ENCODE data around the gene CDK5RAP2. TPM values are rescaled to one million over a fixed set of nuclear protein-coding genes. Genes with fewer than 3 reads are reported as not detected.

The CDK5RAP2 gene
- polyA plus RNA-seq, 1 experiment, result 28.1 TPM

DNA sequence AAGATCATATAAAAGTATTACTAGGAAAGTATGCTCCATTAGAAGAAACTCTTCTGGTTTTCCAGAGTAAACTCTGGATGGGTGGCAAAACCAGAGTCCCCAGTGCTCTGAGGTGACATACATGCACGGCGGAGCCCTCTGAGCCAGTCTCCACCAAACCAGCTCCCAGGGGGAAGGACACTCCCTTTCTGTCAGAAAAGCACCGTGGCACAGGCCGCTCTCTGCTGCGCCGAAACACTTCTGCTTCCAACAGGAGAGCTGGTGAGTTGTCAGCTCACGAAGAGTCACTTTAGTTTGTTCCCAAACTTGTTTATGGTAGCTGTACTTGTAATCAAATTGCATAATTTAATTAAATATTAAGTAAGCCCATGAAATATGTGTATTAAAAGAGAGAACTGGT lies 184.6 kb downstream of the CDK5RAP2 start:
- TF ChIP-seq, protein P1, sequence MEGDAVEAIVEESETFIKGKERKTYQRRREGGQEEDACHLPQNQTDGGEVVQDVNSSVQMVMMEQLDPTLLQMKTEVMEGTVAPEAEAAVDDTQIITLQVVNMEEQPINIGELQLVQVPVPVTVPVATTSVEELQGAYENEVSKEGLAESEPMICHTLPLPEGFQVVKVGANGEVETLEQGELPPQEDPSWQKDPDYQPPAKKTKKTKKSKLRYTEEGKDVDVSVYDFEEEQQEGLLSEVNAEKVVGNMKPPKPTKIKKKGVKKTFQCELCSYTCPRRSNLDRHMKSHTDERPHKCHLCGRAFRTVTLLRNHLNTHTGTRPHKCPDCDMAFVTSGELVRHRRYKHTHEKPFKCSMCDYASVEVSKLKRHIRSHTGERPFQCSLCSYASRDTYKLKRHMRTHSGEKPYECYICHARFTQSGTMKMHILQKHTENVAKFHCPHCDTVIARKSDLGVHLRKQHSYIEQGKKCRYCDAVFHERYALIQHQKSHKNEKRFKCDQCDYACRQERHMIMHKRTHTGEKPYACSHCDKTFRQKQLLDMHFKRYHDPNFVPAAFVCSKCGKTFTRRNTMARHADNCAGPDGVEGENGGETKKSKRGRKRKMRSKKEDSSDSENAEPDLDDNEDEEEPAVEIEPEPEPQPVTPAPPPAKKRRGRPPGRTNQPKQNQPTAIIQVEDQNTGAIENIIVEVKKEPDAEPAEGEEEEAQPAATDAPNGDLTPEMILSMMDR (IDR thresholded peaks at IDR 0.05; ENCODE audit: insufficient read depth, low read depth, low read length), result no peak
- H3K4me3 ChIP-seq (ENCODE audit: low read depth, low read length), result no peak overlapping the region
- CTCF ChIA-PET, result interaction anchor here (0.6 to 2.1 kb wide), 3 partner anchors 9 to 216 kb away, joined by 3 to 8 read pairs (median 3); no protein-coding TSS in a partner anchor
- POLR2A ChIA-PET, result no interaction called here
- DNase-seq (ENCODE audit: low read depth), result no peak
- peaks cover 8% of the 10 kb centered on the region for H3K36me3 ChIP-seq (ENCODE audit: control insufficient read depth, insufficient read depth, low read length)
- no peaks in the 10 kb centered on the region for H3K27me3 ChIP-seq (ENCODE audit: control insufficient read depth, insufficient read depth, low read length)

DNA sequence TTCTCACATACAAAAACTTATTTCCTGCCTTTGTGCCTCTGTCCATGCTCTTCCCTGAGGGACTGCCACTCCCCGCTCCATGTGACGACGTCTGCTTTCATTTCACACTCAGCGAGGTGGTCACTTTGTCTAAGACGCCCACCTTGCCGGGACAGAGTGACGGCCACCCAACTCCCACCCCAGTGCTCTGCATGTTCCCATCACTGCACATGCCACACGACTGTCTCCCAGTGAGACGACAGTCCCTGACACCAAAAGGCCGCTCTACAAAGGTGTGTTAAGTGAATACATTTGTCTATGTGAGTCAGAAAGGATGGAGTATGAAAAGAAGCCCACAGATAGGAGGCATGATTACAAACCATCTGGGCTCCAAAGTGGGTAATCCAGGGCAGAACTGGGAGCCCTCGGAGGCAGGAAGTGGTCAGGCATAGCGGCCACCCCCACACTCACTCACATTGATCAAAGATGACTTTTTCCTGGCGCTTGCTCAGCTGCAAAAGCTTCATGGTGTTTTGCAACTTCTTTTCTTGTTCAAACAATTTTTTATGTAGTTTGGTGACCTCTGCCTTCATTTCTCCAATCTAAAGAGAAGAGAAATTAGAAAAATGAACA lies 185.8 kb downstream of the CDK5RAP2 start:
- peaks cover 7% of the 10 kb centered on the region for H3K36me3 ChIP-seq (ENCODE audit: control insufficient read depth, insufficient read depth, low read length)
- TF ChIP-seq, protein P1 (IDR thresholded peaks at IDR 0.05; ENCODE audit: insufficient read depth, low read depth, low read length), result no peak
- no peaks in the 10 kb centered on the region for H3K27me3 ChIP-seq (ENCODE audit: control insufficient read depth, insufficient read depth, low read length)
- DNase-seq (ENCODE audit: low read depth), result peak; percentile 77
- ChIA-PET CTCF (interaction anchor here (2.1 kb wide), 1 partner anchor 83 kb away, joined by 8 read pairs; no protein-coding TSS in a partner anchor), POLR2A (interaction anchor here (0.6 to 0.7 kb wide), 2 partner anchors 17 to 841 kb away, joined by 3 to 5 read pairs; no protein-coding TSS in a partner anchor)
- no peak overlapping the region for H3K4me3 ChIP-seq (ENCODE audit: low read depth, low read length)

GRCh38 chr9:120393386-120394057 lies 186.4 kb downstream of the CDK5RAP2 start:
- no peak for DNase-seq (ENCODE audit: low read depth)
- no peak overlapping the region for H3K4me3 ChIP-seq (ENCODE audit: low read depth, low read length)
- TF ChIP-seq, protein P1 (IDR thresholded peaks at IDR 0.05; ENCODE audit: insufficient read depth, low read depth, low read length), result no peak
- H3K36me3 ChIP-seq (ENCODE audit: control insufficient read depth, insufficient read depth, low read length), result peaks cover 7% of the 10 kb centered on the region
- H3K27me3 ChIP-seq (ENCODE audit: control insufficient read depth, insufficient read depth, low read length), result no peaks in the 10 kb centered on the region
- CTCF ChIA-PET, result interaction anchor here (0.6 kb wide), 1 partner anchor 44 kb away, joined by 6 read pairs; no protein-coding TSS in a partner anchor
- POLR2A ChIA-PET, result no interaction called here

DNA sequence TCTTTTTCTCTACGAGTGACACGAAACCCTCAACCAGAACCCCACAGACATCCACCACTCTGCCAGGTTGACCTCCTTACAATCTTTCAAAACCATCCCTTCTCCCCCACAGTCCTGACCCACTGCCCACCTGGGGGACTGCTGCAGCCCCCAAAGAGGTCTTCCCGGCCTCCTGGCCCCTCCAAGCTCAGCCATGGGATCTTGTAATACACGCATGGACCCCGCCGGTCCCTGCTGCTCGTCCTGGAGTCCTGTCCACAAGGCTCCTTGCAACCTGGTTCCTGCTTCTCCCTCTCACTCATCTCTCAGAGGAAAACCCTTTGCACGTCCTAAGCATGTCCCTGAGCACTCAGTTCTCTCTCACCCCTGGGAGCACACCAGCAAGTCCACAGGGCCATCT lies 187.3 kb downstream of the CDK5RAP2 start:
- Histone ChIP-seq H3K27me3 (ENCODE audit: control insufficient read depth, insufficient read depth, low read length) (no peaks in the 10 kb centered on the region), H3K4me3 (ENCODE audit: low read depth, low read length) (no peak overlapping the region), H3K36me3 (ENCODE audit: control insufficient read depth, insufficient read depth, low read length) (peaks cover 11% of the 10 kb centered on the region)
- no peak for DNase-seq (ENCODE audit: low read depth)
- POLR2A ChIA-PET, result no interaction called here
- TF ChIP-seq, protein P1 (IDR thresholded peaks at IDR 0.05; ENCODE audit: insufficient read depth, low read depth, low read length), result no peak
- CTCF ChIA-PET, result interaction anchor here (0.6 to 1.1 kb wide), 2 partner anchors 85 to 139 kb away, joined by 3 to 4 read pairs; no protein-coding TSS in a partner anchor

- ChIA-PET POLR2A (no interaction called here), CTCF (interaction anchor here (0.6 to 1.1 kb wide), 3 partner anchors 85 to 423 kb away, joined by 3 to 4 read pairs (median 3); no protein-coding TSS in a partner anchor)
- TF ChIP-seq, protein P1 (IDR thresholded peaks at IDR 0.05; ENCODE audit: insufficient read depth, low read depth, low read length), result no peak
- no peaks in the 10 kb centered on the region for H3K27me3 ChIP-seq (ENCODE audit: control insufficient read depth, insufficient read depth, low read length)
- H3K36me3 ChIP-seq (ENCODE audit: control insufficient read depth, insufficient read depth, low read length), result peaks cover 11% of the 10 kb centered on the region
- no peak for DNase-seq (ENCODE audit: low read depth)
- H3K4me3 ChIP-seq (ENCODE audit: low read depth, low read length), result no peak overlapping the region
These were observed 187.7 kb downstream of the CDK5RAP2 start for GRCh38 chr9:120392245-120392644.

Measured in BJ (cell line).